HepG2 (cell line): ENCODE data around the gene HOXA6. TPM values are rescaled to one million over a fixed set of nuclear protein-coding genes. Genes with fewer than 3 reads are reported as not detected.

Source experiments
- CREB1 ChIP-seq, 2 experiments: fragments of 450-650 bp in 1 of 2; IDR thresholded peaks; 2 replicates each; pipeline ENCODE4 v1.6.1; 2016 to 2017; ENCODE audit warnings: control low read depth in 1 of 2, mild to moderate bottlenecking in 1 of 2, missing compliant biosample characterization in 1 of 2, missing genetic modification characterization in 1 of 2
- DNMT1 ChIP-seq: sonication (generic); formaldehyde crosslinking; IDR thresholded peaks from 2 replicates; pipeline ENCODE4 v1.5.1; 2020; ENCODE audit warnings: mild to moderate bottlenecking, missing genetic modification reagents
- ESRRA ChIP-seq: sonication (generic); formaldehyde crosslinking; IDR thresholded peaks from 2 replicates; pipeline ENCODE4 v1.5.1; 2020; ENCODE audit warnings: mild to moderate bottlenecking, low read depth, missing genetic modification reagents
- FOXA3 ChIP-seq: IDR thresholded peaks from 2 replicates; pipeline ENCODE4 v1.6.1; 2016; ENCODE audit warnings: missing genetic modification reagents, missing compliant biosample characterization
- HMG20A ChIP-seq: IDR thresholded peaks from 2 replicates; pipeline ENCODE4 v1.6.1; 2016; ENCODE audit warnings: borderline replicate concordance
- HNF4A ChIP-seq: sonication (generic); formaldehyde crosslinking; IDR thresholded peaks from 2 replicates; pipeline ENCODE4 v1.4.0; 2020; ENCODE audit warnings: missing genetic modification reagents
- HNF4G ChIP-seq, 2 experiments: sonication (generic) in 1 of 2; formaldehyde crosslinking in 1 of 2; IDR thresholded peaks; 2 replicates each; pipeline versions ENCODE4 v1.4.0 to v1.6.1; 2011 to 2020; ENCODE audit warnings: borderline replicate concordance in 2 of 2, low read depth in 2 of 2, mild to moderate bottlenecking in 2 of 2, low read length in 1 of 2, missing genetic modification reagents in 1 of 2, moderate library complexity in 1 of 2
- SOX13 ChIP-seq, 3 experiments: fragments of 450-650 bp in 1 of 3; sonication (generic) in 1 of 3; formaldehyde crosslinking in 1 of 3; IDR thresholded peaks in 2 of 3; conservative IDR thresholded peaks in 1 of 3; 2 replicates each; pipeline versions ENCODE4 v1.5.0 to v1.6.1; 2016 to 2020; ENCODE audit warnings: antibody characterized with exemption in 1 of 3, mild to moderate bottlenecking in 1 of 3, missing compliant biosample characterization in 1 of 3, missing genetic modification reagents in 1 of 3, moderate library complexity in 1 of 3
- SYNCRIP ChIP-seq: fragments of 200-400 bp; formaldehyde crosslinking; IDR thresholded peaks from 2 replicates; pipeline ENCODE4 v1.6.1; 2018; ENCODE audit warnings: mild to moderate bottlenecking, low read depth, low read length; ENCODE audit not compliant: insufficient read depth
- ZBTB33 ChIP-seq: sonication (generic); formaldehyde crosslinking; IDR thresholded peaks from 2 replicates; pipeline ENCODE4 v1.4.0; 2020; ENCODE audit warnings: missing genetic modification reagents
- ZNF225 ChIP-seq: sonication (generic); formaldehyde crosslinking; IDR thresholded peaks from 2 replicates; pipeline ENCODE4 v1.4.0; 2020; ENCODE audit warnings: mild to moderate bottlenecking, missing genetic modification reagents
- ZNF598 ChIP-seq: sonication (generic); formaldehyde crosslinking; IDR thresholded peaks from 2 replicates; pipeline ENCODE4 v1.5.1; 2020; ENCODE audit warnings: mild to moderate bottlenecking, missing genetic modification reagents, borderline replicate concordance
- ZNF710 ChIP-seq: sonication (generic); formaldehyde crosslinking; IDR thresholded peaks from 2 replicates; pipeline ENCODE4 v1.5.0; 2020; ENCODE audit warnings: mild to moderate bottlenecking, missing genetic modification reagents, borderline replicate concordance
- polyA plus RNA-seq, 8 experiments: library from polyadenylated mRNA; depleted of rRNA in 3 of 8; stranded (reverse) in 7 of 8; unstranded in 1 of 8; fragments of >200 nt; fragmentation: Illumina TruSeq in 4 of 8; extraction: Trizol in 4 of 8; gene quantifications; 2 replicates each; pipeline versions ENCODE4 v1.2.1 to v1.2.3, GENCODE V29; 2011 to 2016; ENCODE audit warnings: low read depth in 4 of 8, missing spikeins in 1 of 8, mixed read lengths in 1 of 8; ENCODE audit not compliant: insufficient read depth in 1 of 8
- total RNA-seq, 5 experiments: library from RNA; depleted of rRNA; stranded (reverse); fragments of >200 nt; fragmentation: Illumina TruSeq; extraction: Trizol; gene quantifications; 2 replicates each; pipeline ENCODE4 v1.2.3, GENCODE V29; 2016; ENCODE audit warnings: low read depth in 1 of 5
- TF ChIP-seq, protein P1 (sequence below): IDR thresholded peaks from 2 replicates; pipeline ENCODE4 v1.6.1; 2012; ENCODE audit warnings: low read depth, low read length, improper control_type of control experiment
- TF ChIP-seq, protein P2 (sequence below), 2 experiments: sonication (generic) in 1 of 2; formaldehyde crosslinking in 1 of 2; IDR thresholded peaks; 2 replicates each; pipeline versions ENCODE4 v1.4.0 to v1.6.1; 2016 to 2020; ENCODE audit warnings: borderline replicate concordance in 1 of 2, low read depth in 1 of 2, mild to moderate bottlenecking in 1 of 2, missing genetic modification reagents in 1 of 2

HOXA6 gene
- total and polyA plus RNA-seq, 2 of the 13 experiments (the other 11 are each of a cell fraction or from before 2014, with no cell fraction given), result 1.3 to 1.5 TPM

GRCh38 chr7:27133409-27134231 is 14.0 kb downstream of the HOXA6 start (continued):
- TF ChIP-seq FOXA3 (peak; percentile 54), ZBTB33 (peak; percentile 17; the same call in 1 of the 2 replicates), DNMT1 (CRISPR knock-in tag) (no peak), ESRRA (CRISPR knock-in tag) (peak; percentile 88), HNF4G (IDR thresholded peaks at IDR 0.05; ENCODE audit: borderline replicate concordance, low read depth, low read length) (peak; percentile 69), HNF4G (CRISPR knock-in tag; IDR thresholded peaks at IDR 0.05; ENCODE audit: borderline replicate concordance, low read depth) (0 out of 2 replicates have a peak, but pooled peaks have one; percentile 53), CREB1 (IDR thresholded peaks at IDR 0.05) (no peak), CREB1 (CRISPR knock-in tag; IDR thresholded peaks at IDR 0.05) (peak; percentile 57), ZNF598 (CRISPR knock-in tag) (no peak), HMG20A (peak; percentile 79; the same call in 1 of the 2 replicates), SYNCRIP (no peak), HNF4A (CRISPR knock-in tag) (peak; percentile 94), ZNF225 (CRISPR knock-in tag) (no peak), ZNF710 (peak; percentile 86), SOX13 (IDR thresholded peaks at IDR 0.05) (peak; percentile 57; the same call in 1 of the 2 replicates), SOX13 (CRISPR knock-in tag; conservative IDR thresholded peaks at IDR 0.05 in 1 of 2, IDR thresholded peaks at IDR 0.05 in 1 of 2) (peak in 1 of 2 experiments; percentile 87; a peak in 2 of 4 replicates)
- TF ChIP-seq, protein P1, sequence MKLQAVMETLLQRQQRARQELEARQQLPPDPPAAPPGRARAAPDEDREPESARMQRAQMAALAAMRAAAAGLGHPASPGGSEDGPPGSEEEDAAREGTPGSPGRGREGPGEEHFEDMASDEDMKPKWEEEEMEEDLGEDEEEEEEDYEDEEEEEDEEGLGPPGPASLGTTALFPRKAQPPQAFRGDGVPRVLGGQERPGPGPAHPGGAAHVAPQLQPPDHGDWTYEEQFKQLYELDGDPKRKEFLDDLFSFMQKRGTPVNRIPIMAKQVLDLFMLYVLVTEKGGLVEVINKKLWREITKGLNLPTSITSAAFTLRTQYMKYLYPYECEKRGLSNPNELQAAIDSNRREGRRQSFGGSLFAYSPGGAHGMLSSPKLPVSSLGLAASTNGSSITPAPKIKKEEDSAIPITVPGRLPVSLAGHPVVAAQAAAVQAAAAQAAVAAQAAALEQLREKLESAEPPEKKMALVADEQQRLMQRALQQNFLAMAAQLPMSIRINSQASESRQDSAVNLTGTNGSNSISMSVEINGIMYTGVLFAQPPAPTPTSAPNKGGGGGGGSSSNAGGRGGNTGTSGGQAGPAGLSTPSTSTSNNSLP, result 0 out of 2 replicates have a peak, but pooled peaks have one; percentile 5
- TF ChIP-seq, protein P2, sequence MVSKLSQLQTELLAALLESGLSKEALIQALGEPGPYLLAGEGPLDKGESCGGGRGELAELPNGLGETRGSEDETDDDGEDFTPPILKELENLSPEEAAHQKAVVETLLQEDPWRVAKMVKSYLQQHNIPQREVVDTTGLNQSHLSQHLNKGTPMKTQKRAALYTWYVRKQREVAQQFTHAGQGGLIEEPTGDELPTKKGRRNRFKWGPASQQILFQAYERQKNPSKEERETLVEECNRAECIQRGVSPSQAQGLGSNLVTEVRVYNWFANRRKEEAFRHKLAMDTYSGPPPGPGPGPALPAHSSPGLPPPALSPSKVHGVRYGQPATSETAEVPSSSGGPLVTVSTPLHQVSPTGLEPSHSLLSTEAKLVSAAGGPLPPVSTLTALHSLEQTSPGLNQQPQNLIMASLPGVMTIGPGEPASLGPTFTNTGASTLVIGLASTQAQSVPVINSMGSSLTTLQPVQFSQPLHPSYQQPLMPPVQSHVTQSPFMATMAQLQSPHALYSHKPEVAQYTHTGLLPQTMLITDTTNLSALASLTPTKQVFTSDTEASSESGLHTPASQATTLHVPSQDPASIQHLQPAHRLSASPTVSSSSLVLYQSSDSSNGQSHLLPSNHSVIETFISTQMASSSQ (IDR thresholded peaks at IDR 0.05; ENCODE audit: low read depth), result peak; percentile 29; the same call in 1 of the 2 replicates
- TF ChIP-seq, protein P2 (CRISPR knock-in tag; IDR thresholded peaks at IDR 0.05; ENCODE audit: borderline replicate concordance), result no peak
